Cardiac septum (tissue), 1 donor: ENCODE measurements around the gene ATP7B. TPM values are rescaled to one million over a fixed set of nuclear protein-coding genes. Genes with fewer than 3 reads are reported as not detected.
"Not testable (repeated sequence)": the region's sequence is repeated elsewhere in the genome, so short reads cannot be mapped to it uniquely, and the experiment has no call there.

Experiments
- DNase-seq: peaks from one replicate; pipeline ENCODE4 v3.0.0-alpha.2; 2020; ENCODE audit warnings: low spot score
- intact Hi-C: fragments of 100-400 bp; cut with DNase I; formaldehyde crosslinking; loops from one replicate; pipeline ENCODE4 v1.14.0; 2022
- total RNA-seq: library from RNA; stranded (reverse); fragmentation: NEBNext Ultra II Directional; extraction: Animal tissue kit (Norgen Biotek cat#: 25700); gene quantifications from one replicate; pipeline ENCODE4 v1.2.1, GENCODE V29; 2021
- donor health status: DM: no; HTN: no; CAD: no.

ATP7B gene
- total RNA-seq, 1 donor from 2014 or later, result 10.8 TPM

DNA sequence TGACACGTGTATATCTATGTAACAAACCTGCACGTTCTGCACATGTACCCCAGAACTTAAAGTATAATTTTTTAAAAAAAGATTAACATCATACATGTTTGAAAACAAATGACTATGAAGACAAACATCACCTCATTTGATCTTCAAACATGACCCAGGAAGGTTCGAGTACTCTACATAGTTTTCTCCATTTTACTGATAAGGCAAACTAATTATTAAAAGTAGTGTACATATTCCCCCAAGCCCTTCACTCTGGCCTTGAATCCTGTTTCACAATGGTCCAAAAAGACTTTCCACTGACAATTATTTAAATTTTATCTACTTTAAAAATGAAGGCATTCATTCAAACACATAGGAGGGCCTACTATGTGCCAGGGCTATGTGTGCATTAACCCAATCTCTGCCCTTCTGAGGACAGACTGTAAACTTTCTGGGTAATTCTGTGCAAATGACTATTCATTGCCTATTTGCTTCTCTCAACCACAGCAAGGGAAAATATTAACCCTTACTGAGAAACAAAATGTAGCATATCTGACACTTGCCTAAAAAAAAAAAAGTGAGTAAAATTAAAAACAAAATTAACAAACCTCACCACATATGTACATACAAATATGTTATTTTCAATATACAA, 22.1 kb downstream of the ATP7B start:
- intact Hi-C loops, result no loop called here
- no peak for DNase-seq

DNA sequence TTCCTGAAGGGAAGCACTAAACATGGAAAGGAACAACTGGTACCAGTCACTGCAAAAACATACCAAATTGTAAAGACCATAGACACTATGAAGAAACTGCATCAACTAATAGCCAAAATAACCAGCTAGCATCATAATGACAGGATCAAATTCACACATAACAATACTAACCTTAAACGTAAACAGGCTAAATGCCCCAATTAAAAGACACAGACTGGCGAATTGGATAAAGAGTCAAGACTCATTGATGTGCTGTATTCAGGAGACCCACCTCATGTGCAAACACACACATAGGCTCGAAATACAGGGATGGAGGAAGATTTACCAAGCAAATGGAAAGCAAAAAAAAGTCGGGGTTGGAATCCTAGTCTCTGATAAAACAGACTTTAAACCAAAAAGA, 26.3 kb downstream of the ATP7B start:
- DNase-seq, intact Hi-C loops: not testable (repeated sequence)

DNA sequence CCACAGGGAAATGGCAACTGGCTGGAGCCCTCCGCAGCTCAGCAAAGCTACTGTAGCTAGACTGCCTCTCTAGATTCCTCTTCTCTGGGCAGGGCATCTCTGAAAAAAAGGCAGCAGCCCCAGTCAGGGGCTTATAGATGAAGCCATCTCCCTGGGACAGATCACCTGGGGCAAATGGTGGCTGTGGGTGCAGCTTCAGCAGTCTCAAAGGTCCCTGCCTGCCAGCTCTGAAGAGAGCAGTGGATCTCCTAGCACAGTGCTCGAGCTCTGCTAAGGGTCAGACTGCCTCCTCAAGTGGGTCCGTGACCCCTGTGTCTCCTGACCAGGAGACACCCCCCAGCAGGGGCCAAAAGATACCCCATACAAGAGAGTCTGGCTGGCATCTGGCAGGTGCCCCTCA, 28.0 kb downstream of the ATP7B start:
- DNase-seq, intact Hi-C loops: not testable (repeated sequence)

DNA sequence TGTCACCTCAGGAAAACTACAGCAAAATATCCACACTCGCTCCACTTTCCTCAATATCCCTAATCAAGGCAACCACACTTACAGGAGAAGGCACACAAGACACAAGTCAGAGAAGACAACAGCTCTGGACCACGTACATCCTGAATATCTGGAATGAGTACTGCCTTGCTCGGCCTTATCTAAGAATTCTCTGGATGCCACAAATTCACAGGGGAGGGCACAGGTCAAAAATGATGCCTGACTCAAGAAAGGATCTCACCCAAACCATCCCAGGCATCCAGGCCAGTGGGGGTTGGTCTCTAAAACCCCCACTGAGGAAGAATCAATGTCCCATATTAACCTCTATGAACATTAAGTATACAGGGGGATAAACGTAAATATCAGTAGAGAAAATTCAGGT, 29.9 kb downstream of the ATP7B start:
- intact Hi-C loops, result no loop called here

DNA sequence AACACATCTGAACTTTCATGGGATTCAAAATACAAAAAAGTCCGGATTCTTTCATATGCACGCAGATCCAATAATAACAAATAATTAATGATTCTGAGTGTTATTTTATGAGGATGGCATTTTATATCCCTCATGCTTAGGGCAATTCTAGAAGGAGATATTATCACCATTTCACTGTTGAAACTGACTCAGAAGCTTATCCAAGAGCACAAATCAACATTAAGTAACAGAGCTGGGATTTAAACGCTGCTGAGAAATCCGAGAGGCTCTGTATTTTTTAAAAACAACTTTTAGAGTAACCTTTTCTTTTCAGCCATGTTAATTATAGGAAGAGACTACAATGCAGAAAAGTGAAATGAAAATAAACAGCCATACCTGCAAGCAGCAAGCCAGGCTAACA, 30.3 kb downstream of the ATP7B start:
- no peak for DNase-seq
- intact Hi-C loops, result no loop called here

More for the DNA sequence above, 29.9 kb downstream of the ATP7B start:
- DNase-seq, result no peak

DNA sequence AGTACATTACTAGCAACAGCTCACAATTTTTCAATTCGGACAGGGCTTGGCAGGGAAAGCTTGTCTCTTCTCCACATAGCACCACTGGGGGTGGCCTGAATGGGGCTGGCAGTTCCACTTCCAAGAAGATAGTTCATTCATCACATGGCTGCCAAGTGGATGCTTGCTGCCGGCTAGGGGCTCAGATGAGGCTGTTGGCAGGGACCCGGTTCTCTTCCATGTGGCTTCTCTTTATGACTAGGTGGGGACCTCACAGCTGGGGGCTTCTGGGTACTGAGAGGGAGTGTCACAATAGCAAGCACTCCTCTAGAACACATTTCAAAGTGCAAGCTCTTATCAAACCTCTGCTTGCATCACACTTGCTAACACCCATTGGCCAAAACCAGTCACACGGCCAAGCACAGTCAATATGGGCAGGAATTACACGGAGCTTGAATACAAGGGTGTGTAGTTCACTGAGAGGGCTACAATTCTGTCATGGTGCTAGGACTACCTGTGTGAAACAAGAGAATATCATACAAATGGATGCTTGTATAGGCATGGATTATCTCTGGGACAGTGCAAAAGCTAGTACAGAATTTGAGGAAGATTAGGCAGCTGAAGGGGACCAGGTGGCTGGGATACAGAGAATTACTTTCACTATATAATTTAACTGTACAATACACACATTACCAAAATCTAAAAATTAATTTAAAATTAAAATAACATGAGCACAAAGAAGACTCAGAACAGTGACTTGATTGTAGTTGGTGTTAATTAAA, 32.3 kb downstream of the ATP7B start:
- DNase-seq, result no peak
- intact Hi-C loops, result no loop called here

DNA sequence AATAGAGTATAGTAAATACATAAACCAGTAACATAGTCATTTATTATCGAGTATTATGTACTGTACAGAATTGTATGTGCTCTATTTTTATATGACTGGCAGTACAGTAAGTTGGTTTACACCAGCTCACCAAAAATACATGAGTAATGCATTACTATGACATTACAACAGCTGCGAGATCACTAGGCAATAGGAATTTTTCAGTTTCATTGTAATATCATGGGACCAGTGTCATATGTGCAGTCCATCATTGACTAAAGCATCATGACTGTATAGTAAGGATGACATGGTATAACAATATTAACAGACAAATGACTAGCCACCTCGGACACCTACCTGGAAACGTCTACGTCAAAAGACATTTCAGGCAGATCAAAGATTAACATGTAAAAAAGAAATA, 33.6 kb downstream of the ATP7B start:
- no peak for DNase-seq
- intact Hi-C loops, result no loop called here

DNA sequence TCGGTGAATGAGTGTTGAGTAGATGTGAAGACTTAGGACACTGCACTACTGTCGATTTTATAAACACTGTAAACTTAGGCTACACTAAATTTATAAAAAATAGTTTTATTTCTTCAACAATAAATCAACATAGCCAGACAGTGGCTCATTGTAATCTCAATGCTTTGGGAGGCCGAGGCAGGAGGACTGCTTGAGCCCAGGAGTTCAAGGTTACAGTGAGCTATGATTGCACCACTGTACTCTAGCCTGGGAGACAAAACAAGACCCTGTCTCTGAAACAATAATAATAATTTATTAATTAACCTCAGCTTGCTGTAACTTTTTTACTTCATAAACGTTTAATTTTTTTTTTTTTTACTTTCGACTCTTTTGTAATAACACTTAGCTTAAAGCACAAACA, 34.4 kb downstream of the ATP7B start:
- DNase-seq, result no peak
- intact Hi-C loops, result no loop called here

DNA sequence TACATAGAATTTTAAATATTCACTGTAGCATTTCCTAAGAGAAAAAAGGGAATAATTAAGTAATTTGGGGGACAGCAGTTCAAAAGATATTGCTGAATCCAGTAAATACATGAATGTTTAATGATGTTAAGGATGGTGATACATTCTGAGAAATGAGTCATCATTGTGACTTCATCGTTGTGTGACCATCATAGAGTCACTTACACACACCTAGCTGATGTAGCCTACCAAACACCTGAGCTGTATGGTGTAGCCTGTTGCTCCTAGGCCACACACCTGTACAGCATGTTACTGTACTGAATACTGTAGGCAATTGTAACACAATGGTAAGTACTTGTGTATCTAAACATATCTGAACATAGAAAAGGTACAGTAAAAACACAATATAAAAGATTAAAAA, 34.8 kb downstream of the ATP7B start:
- DNase-seq, result no peak
- intact Hi-C loops, result no loop called here

DNA sequence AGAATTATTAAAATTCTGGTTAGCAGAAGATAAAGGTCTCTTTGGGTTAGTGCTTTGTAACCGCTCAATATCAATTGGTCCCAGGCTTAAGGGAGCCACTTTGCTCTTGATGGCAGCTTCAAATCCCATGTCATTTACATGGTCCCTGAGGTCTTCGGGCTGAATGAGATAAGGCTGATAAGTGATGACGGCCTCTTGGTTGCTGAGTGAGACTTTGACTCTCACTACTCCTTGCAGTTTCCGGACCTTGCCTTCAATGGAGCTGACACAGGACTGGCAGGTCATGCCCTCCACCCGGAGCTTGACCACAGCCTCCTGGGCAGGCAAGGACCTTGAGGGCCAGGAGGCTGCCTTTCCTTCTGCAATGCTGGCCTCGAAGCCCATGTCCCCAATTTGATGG, 36.8 kb downstream of the ATP7B start:
- intact Hi-C loops, result no loop called here
- no peak for DNase-seq

DNA sequence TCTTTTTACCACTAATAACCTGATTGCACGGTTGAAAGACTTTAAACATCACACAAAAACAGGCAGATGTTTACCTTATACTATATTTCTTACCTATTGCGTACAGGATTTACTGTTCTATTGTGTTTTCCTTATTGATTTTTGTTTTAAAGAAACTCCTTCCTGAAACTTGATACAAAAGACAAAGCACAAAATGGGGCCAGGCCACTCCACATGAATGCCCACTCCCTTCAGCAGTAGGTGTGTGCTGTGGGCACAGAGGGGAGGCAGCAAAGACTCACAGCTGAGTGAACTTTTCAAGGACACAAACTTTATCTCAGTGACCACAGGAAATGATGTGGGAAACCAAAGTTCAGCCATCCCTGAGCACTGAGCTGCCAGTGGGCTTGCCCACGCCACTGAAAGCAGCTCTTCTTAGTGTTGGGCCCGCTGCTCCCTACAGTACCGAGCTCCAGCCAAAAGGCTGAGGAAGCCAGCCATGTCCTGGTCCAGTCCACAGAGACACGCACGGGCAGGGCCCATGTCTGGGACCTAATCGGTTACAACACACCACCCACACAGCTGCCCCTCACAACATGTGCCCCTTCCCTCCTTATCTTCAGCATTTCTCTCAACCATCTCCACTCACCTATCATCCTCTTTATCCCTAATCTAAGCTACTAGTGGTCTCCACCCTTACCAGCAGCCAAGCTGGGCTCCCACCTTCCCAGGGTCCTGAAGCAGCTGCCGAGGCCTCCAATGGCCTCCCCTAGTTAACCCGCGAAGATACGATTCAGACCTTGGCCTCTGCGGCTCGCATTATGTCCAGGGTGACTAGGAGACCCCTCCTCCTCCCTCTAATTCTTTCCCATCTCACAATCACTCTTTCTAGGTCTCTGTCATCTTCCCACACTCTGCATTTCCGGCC, 39.5 kb downstream of the ATP7B start:
- intact Hi-C loops, result no loop called here
- DNase-seq, result no peak

DNA sequence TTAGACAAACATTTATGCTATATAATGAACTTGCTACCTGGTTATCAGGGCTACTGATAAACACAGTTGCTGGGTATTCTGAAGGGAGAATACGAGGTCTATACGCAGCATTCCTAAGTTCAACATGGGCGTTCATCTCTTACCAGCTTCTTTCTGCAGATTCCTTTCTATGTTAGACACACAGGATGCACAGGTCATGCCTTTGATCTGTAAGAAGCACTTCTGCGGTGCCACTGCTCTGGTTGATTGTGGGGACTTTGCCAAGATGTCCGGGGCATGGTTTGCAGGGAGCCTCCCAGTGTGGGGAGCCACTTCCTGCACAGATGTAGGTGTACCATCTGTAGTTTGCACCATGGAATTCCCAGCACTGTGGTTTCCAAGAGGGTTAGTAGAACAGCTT, 40.9 kb downstream of the ATP7B start:
- intact Hi-C loops, result no loop called here
- DNase-seq, result no peak

DNA sequence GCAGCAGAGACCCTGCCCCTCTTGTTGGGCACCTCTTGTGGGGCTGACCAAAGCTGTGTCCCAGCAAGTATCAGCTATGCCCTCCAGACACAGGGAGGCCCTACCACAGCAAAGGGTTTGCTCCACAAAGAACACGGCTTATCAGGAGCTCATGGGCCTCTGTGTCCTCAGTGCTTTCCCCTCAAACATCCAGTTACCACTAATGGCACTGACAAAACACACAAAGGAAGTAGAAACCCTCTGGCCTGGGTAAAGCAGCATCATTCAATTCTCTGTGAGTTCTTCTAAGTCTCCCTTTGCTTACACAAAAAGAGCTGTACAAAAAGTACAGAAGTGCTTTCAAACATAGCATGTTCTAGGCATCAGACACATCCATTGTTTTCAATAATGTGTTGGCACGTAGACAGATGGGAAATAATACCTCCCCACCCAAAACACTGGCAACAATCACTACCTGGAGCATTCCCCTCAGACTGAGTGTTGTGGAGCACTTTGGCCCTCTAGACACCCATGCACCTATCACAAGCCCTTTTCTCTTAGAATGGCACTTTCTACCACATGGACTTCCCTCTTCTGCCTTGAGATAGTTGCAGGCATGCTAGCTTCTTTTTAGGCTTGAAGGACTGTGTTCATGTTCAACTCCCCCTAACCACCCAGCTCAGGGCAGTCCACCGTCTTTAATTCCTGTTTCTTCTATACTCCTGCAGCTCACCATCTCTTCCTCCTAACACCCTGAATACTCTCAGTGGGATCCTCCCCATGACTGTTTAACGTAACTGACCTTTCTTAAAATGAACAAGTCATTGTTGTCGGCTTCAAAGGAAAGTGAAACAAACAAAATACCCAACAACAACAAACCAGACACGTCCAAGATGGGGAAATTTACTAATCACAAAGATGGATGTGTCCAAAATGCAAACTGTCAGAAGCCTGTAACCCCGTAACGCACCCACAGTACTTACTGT, 43.5 kb downstream of the ATP7B start:
- DNase-seq, result no peak
- intact Hi-C loops, result no loop called here

DNA sequence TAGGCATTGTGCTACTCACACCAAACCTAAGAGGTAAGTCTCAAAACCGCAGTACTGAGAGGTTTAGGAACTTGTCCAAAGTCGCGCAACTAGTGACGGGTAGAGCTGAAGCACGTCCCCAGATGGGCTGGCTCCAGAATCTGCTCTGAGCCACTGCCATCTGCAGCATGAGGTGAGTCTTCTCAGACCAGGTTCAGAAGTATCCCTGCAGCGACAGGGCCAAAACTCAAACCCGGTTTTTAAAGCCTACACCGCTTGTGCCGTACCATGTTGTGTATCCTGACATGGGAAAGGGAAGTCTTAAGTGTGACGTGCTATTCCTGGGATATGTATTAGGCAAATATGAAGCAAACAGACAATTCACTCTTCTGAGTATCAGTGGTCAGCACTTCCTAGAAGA, 45.1 kb downstream of the ATP7B start:
- DNase-seq, result no peak
- intact Hi-C loops, result no loop called here

DNA sequence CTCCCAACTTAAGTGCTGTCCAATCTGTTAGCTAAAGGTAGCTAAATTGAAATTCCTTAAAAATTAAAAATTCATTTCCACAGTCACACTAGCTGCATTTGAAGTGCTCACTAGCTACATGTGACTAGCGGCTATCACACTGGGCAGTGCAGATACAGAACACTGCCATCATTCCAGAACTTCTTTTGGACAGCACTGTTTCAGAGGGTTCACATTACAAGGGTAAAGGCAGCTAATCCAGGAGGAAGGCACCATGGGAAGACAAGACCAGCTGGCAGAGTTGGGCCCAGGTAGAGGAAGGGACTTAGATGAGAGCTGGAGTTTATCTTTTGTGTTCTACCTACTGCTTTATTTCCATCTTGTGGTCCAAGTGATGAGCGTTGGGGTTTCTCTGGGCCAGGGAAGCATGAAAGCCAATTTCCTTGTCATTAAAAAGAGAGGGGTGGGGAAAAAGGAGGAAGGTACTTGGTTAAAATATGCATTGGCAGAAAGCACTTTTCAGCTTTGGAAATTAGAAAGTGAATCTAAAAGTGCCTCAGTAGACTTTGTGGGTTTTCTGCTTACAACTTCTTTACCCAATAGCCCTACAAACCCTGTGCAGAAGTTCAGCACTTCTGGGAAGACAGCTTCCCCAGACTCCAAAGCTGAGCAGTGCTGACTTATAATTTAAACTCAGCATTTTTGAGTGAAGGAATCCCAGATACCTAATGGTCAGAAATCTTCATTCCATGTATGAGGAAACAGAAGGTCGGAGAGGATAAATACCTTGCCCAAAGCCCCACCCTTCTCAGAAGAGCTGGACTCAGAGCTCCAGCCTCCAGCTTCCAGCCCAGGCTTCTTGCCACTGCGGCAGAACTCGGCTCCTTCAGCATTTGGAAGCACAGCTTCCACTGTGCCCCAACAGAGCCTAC, 49.5 kb downstream of the ATP7B start:
- no peak for DNase-seq
- intact Hi-C loops, result no loop called here

DNA sequence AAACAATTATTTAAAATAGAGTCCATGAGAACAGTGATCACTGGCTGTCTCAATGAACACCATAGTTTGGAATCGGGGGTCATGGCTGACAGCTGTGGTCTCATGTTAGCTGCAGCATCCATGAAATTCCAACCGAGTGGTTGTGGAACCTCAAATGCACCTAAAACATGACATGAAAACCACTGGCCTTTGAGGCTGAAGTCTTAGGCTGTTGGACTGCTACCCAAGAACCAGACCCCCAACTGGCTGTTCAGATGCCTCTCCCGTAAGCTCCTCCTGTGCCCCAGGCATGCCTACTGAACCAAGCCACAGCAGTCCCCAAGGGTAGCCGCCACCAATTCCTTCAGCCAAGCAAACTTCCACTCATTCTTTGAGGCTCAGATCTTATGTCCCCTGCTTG, 50.5 kb downstream of the ATP7B start:
- intact Hi-C loops, result no loop called here
- no peak for DNase-seq

DNA sequence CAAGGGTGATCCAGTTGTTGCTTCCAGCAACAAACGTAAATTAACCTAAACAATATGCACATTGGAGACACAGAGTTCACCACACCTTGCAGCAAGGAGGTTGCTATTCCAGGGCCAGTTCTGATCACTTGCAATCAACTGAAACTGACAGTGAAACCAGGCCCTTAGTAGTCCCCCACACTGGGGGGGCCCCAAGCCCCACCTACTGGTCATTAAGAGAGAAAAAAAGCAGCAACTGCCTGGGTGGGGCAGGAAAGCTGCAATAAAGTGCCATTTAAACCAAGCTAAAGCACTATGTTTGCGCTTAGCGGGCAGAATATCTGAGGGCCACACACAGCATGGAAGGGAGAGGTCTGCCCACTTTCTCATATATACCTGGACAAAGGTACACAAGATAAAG, 51.5 kb downstream of the ATP7B start:
- DNase-seq, result no peak
- intact Hi-C loops, result no loop called here

DNA sequence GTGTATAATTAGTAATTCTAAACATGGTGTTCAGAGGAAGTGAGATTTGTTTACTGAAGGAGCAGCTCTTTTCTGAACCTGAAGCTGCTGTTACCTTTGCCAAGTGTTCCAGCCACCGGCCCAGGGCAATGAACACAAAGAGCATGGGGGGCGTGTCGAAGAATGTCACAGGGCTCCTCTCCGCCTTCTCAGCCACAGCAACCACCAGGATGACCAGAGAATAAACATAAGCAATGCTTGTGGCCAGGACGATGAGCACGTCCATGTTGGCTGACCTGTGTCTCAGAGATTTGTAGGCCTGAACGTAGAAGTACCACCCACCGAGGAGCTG, 53.1 kb downstream of the ATP7B start:
- intact Hi-C loops, result no loop called here
- DNase-seq, result no peak
